ENCODE data around the gene ANO1.
"Not testable (repeated sequence)": the region's sequence is repeated elsewhere in the genome, so short reads cannot be mapped to it uniquely, and the experiment has no call there.

Gene ANO1

GRCh38 chr11:70183483-70184176 lies 105.5 kb downstream of the ANO1 start:
- in situ Hi-C loops (cut with MboI; ENCODE audit: low sequenced_read_pairs) = loop anchor here (25.0 kb wide), 1 partner anchor 496 kb away; the partner anchor contains the start of gene LTO1

- in situ Hi-C loops (cut with MboI; ENCODE audit: low sequenced_read_pairs) = loop anchor here (25.0 kb wide), 1 partner anchor 497 kb away; the partner anchor contains the start of gene LTO1
Measured at GRCh38 chr11:70184396-70184795, 106.3 kb downstream of the ANO1 start.

GRCh38 chr11:70185348-70186055 lies 107.4 kb downstream of the ANO1 start:
- in situ Hi-C loops (cut with MboI; ENCODE audit: low sequenced_read_pairs) = loop anchor here (25.0 kb wide), 1 partner anchor 498 kb away; the partner anchor contains the start of gene LTO1

GRCh38 chr11:70186420-70186819 lies 108.3 kb downstream of the ANO1 start:
- in situ Hi-C loops (cut with MboI; ENCODE audit: low sequenced_read_pairs) = loop anchor here (25.0 kb wide), 1 partner anchor 499 kb away; the partner anchor contains the start of gene LTO1

- in situ Hi-C loops (cut with MboI; ENCODE audit: low sequenced_read_pairs) = loop anchor here (25.0 kb wide), 1 partner anchor 500 kb away; the partner anchor contains the start of gene LTO1
Measured at GRCh38 chr11:70186936-70187335, 108.8 kb downstream of the ANO1 start.

GRCh38 chr11:70187771-70188170 lies 109.7 kb downstream of the ANO1 start:
- in situ Hi-C loops (cut with MboI; ENCODE audit: low sequenced_read_pairs) = loop anchor here (25.0 kb wide), 1 partner anchor 500 kb away; the partner anchor contains the start of gene LTO1

- in situ Hi-C loops (cut with MboI; ENCODE audit: low sequenced_read_pairs) = loop anchor here (10.0 to 25.0 kb wide), 2 partner anchors 275 to 502 kb away; partner anchors contain the start of gene LTO1
Measured at GRCh38 chr11:70189622-70190021, 111.5 kb downstream of the ANO1 start.

- in situ Hi-C loops (cut with MboI; ENCODE audit: low sequenced_read_pairs) = loop anchor here (10.0 to 25.0 kb wide), 2 partner anchors 277 to 504 kb away; partner anchors contain the start of gene LTO1
Measured at GRCh38 chr11:70191495-70192140, 113.5 kb downstream of the ANO1 start.

- in situ Hi-C loops (cut with MboI; ENCODE audit: low sequenced_read_pairs) = loop anchor here (10.0 to 25.0 kb wide), 2 partner anchors 278 to 506 kb away; partner anchors contain the start of gene LTO1
Measured at GRCh38 chr11:70192666-70193410, 114.7 kb downstream of the ANO1 start.

GRCh38 chr11:70193411-70194292 lies 115.5 kb downstream of the ANO1 start:
- in situ Hi-C loops (cut with MboI; ENCODE audit: low sequenced_read_pairs) = loop anchor here (10.0 to 25.0 kb wide), 2 partner anchors 279 to 506 kb away; partner anchors contain the start of gene LTO1

- in situ Hi-C loops (cut with MboI; ENCODE audit: low sequenced_read_pairs) = loop anchor here (10.0 to 25.0 kb wide), 2 partner anchors 280 to 508 kb away; partner anchors contain the start of gene LTO1
Measured at GRCh38 chr11:70194792-70195791, 117.0 kb downstream of the ANO1 start.

- in situ Hi-C loops (cut with MboI; ENCODE audit: low sequenced_read_pairs) = no loop called here
Measured at GRCh38 chr11:70200212-70200844, 122.2 kb downstream of the ANO1 start.

- in situ Hi-C loops (cut with MboI; ENCODE audit: low sequenced_read_pairs) = not testable (repeated sequence)
Measured at GRCh38 chr11:70201047-70201446, 122.9 kb downstream of the ANO1 start.

GRCh38 chr11:70201882-70202861 lies 124.1 kb downstream of the ANO1 start:
- in situ Hi-C loops (cut with MboI; ENCODE audit: low sequenced_read_pairs) = no loop called here

- in situ Hi-C loops (cut with MboI; ENCODE audit: low sequenced_read_pairs) = no loop called here
Measured at GRCh38 chr11:70202920-70203750, 125.0 kb downstream of the ANO1 start, which contains the start of gene FADD. Gene FADD, plus strand, starts transcription at chr11:70203296. Its CDS starts 164 bp downstream, at chr11:70203460.
